ENCODE measurements around the gene ZNF446.
"Not testable (repeated sequence)": the region's sequence is repeated elsewhere in the genome, so short reads cannot be mapped to it uniquely, and the experiment has no call there.

The ZNF446 gene

DNA sequence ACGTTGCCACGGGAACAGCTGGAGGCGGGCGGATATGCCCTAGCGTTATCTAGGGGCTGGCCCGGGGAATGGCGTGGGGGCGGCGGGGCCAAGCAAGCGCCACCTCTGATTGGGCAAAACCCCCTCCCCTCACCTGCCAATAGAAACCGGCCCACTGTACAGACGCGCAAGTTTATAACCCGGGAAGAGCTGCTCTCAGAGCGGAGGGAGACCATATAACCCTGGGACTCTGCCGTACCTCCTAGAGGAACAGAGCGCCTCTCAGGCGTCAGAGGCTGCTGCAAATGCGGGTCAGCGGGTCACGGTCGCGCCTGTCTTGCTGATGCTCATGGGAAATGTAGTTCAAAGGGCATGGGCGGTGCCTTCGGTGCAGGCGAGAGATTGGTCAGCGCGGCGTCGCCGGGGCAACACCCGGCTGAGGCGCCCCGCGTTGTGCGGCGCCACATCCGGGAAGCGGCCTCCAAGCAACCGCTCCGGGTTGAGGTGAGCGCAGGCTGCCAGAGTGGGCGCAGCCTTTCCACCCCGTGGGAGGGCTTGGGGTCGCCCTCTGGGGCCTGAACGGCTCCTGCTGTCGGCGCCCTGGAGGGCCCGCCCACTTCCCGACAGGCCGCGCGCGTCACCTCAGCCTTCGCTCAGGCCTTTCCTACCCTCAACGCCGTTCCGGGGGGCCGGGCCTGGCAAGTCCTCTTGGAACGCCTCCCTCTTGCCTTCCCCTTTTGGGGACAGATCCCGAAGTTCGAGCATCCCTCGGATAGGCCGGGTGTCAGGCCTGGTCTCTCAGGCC lies at the start of gene ZNF446:
Gene ZNF446 (plus strand): TSS at position 639 of the 784 bp plus-strand sequence. CDS start 867 bp downstream, outside the sequence.
- DNase-seq: peak; percentile 93 to 98

DNA sequence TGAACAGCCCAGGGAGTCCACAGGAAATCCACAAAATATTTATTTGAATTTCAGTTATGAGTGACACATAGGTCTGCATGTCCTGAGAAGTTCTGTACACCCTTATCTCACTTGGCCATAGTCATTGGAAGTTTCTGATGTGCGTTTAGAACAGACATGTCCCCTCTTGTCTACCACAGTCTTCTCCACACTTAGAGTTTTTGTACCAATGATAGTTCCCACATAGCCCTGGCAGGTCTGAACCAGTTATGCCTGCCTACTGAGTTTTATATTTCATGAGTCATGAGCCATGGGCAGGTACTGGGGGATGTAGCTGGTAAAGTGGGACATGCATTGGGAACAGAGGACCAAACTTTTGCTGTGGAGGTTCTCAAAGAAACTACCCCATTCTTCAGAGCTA lies 47.5 kb upstream of the ZNF446 start:
- no peak for DNase-seq

GRCh38 chr19:58429745-58430144 lies 46.4 kb upstream of the ZNF446 start:
- DNase-seq: no peak

- DNase-seq: no peak
Observed at GRCh38 chr19:58434217-58434616, 41.9 kb upstream of the ZNF446 start.

DNA sequence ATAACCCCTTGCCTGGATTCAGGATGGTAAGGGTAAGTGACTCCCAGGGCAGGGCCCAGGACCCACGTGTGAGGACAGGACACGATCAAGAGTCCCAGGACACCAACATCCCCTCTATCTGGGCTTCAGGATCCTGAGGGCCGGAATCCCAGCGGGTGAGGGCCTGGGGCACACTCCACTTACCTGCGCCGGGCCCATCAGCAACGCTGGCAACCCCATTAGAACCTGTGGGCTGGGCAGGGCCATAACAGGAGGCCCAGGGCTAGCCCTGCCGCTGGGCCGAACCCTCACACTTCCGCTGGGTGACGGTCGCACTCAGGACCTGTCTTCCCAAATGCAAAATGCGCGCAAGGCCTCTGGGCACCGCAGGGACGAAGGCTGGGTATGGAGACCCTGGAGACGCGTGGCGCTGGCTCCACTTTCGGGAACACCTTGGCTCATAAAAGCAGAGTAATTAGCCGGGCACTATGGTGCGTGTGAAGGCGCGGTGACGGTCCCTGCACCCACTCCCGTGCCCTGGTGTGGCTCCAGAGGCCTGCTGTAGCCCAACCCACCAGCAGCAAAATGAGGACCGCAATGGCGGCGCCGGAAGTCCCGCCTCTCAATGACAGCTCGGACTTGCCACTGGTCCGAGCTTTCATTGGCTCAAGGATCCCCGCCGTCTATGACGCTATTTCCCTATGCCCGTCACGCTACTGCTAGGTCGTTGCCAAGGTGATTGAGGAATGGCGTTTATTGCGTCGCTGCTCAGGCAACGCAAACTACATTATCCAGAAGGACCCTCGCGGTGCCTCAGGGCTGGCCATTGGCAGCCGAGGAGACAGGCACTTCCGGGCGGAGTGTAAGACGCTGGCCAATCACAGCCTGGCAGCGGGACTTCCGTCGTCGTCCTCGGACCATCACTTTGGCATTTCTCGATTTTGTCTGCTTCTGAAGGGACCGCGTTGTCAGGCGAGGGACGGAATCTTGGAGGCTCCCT lies 36.3 kb upstream of the ZNF446 start, which contains the start of gene ZNF132:
Gene ZNF132 (minus strand): TSS at position 578 of the 979 bp plus-strand sequence. CDS start 332 bp downstream, at position 246.
- no peak for DNase-seq

DNA sequence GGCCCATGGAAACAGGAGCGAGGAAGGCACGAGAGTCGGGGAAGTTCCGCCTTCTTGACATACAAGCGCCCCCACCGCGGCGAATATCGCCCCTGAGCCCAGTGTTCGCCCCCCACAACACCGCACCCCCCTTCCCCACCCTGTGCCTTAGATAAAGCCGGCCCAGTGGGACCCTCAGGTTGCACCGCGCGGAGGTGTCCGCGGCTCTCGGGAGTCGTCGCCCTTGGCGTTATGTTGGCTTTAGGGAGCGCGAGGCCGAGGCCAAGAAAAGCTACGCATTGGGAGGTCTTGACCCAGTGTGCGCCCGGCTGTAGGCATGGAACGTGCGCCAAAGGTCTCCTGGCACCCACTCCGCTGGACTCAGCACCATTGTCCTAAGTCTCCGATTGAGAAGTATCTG lies 35.6 kb upstream of the ZNF446 start:
- no peak for DNase-seq

- DNase-seq: not testable (repeated sequence)
Observed at GRCh38 chr19:58442986-58443385, 33.2 kb upstream of the ZNF446 start.

DNA sequence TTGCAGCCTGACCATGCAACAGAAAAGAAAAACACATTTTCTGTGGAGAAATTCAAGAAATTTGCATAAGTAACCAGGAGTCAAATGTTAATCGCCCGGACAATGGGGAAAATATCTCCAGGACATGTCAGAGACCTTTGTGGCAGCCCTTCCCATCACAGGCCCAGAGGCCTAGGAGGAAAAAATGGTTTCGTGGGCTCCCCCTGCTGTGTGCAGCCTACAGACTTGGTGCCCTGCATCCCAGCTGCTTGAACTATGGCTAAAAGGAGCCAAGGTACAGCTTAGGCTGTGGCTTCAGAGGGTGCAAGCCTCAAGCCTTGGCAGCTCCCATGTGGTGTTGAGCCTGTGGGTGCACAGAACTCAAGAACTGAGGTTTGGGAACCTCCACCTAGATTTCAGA lies 27.3 kb upstream of the ZNF446 start:
- not testable (repeated sequence) for DNase-seq

DNA sequence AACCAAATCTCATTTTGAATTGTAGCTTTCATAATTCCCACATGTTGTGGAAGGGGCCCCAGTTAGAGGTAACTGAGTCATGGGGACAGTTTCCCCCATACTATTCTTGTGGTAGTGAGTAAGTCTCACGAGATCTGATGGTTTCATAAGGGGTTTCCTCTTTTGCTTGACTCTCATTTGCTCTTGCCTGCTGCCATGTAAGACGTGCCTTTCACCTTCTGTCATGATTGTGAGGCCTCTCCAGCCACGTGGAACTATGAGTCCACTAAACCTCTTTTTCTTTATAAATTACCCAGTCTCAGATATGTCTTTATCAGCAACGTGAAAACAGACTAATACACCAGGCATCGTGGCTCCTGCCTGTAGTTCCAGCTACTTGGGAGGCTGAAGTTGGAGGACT lies 26.2 kb upstream of the ZNF446 start:
- not testable (repeated sequence) for DNase-seq

GRCh38 chr19:58450856-58451357 lies 25.2 kb upstream of the ZNF446 start:
- peak in 1 of 2 experiments; percentile 67 for DNase-seq

DNA sequence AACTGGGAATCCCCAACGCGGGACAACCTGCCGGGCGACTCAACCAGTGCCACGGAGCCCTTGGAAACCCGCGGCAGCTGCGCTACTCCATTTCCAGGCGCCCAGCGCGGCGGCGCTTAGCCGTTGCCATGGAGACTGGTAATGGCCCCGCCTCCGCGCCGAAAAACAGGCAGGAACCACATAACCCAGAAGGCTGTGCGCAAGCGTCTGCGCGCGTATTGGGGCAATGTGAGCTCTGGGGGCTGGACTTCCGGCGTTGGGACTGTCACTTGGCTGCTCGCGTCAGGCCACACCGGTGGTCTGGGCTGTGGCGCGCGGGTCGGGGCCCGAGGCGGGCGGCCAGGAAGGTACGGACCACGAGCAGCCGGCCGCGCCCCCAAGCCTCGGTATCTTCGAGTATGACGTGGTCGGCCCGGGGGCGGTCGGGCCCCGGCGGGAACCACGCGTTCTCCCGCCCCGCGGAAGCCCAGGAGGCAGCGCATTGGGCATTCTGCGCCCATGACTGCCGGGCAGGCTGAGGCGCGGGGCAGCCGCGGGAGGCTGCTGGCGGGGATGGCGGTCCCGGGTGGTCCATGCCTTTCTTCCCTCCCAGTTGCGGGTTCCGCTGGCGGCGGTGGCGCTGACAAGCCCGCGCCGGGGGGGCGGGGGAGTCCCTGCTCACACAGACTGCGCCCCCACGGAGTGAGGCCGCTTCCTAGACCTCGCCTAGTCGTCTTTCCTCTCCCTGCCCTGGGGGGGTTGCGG lies 24.6 kb upstream of the ZNF446 start, which contains the start of gene ZNF324B:
Gene ZNF324B (plus strand): TSS at position 265 of the 744 bp plus-strand sequence. CDS start 2,080 bp downstream, outside the sequence.
- DNase-seq: peak; percentile 95 to 98

GRCh38 chr19:58453743-58454142 lies 22.4 kb upstream of the ZNF446 start:
- no peak for DNase-seq

DNA sequence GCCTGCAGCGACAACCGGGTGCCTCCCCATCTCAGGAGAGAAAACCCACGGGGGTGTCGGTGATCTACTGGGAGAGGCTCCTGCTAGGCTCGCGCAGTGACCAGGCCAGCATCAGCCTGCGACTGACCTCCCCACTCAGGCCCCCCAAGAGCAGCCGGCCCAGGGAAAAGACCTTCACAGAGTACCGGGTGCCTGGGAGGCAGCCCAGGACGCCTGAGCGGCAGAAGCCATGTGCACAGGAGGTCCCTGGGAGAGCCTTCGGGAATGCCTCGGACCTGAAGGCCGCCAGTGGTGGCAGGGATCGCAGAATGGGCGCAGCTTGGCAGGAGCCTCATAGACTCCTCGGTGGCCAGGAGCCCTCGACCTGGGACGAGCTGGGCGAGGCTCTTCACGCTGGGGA lies 20.8 kb upstream of the ZNF446 start:
- no peak for DNase-seq

DNA sequence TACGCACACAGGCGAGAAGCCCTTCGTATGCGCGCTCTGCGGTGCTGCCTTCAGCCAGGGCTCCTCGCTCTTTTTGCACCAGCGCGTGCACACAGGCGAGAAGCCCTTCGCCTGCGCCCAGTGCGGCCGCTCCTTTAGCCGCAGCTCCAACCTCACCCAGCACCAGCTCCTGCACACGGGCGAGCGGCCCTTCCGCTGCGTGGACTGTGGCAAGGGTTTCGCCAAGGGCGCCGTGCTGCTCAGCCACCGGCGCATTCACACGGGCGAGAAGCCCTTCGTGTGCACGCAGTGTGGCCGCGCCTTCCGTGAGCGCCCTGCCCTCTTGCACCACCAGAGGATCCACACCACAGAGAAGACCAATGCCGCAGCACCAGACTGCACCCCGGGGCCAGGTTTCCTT lies 20.0 kb upstream of the ZNF446 start:
- no peak for DNase-seq

GRCh38 chr19:58460039-58460438 lies 16.1 kb upstream of the ZNF446 start:
- DNase-seq: no peak

GRCh38 chr19:58466089-58466759 lies 9.9 kb upstream of the ZNF446 start:
- no peak for DNase-seq

- peak; percentile 88 to 99 for DNase-seq
Observed at GRCh38 chr19:58466760-58467589, 9.2 kb upstream of the ZNF446 start, which contains the start of gene ZNF324. TSS of gene ZNF324 (plus strand) at chr19:58467080. CDS start at chr19:58469186, 2,106 bp downstream.

- DNase-seq: no peak
Observed at GRCh38 chr19:58468216-58468839, 7.8 kb upstream of the ZNF446 start.

GRCh38 chr19:58469241-58470013 lies 6.7 kb upstream of the ZNF446 start:
- DNase-seq: no peak

All from NCI-H526 (cell line).